Upper lobe of left lung (tissue), 6 donors: ENCODE results near the gene PEX7. TPM values are rescaled to one million over a fixed set of nuclear protein-coding genes. Genes with fewer than 3 reads are reported as not detected.

Experiments
- ATAC-seq, 2 donors: fragments of 200-7000 bp; cut with Tn5 transposase; one replicate each; pipeline ENCODE4 v1.9.1; 2022; ENCODE audit warnings: mild to moderate bottlenecking in 2 of 2, moderate library complexity in 2 of 2; ENCODE audit not compliant: low FRiP score in 2 of 2
- DNase-seq, 2 donors: peaks; one replicate each; pipeline ENCODE4 v3.0.0-alpha.2; 2019 to 2020
- H3K27ac ChIP-seq, 4 donors: fragments of 200-600 bp; sonication (generic); one replicate each; pipeline ENCODE4 v1.5.1; 2016 to 2019
- H3K27me3 ChIP-seq, 4 donors: fragments of 200-600 bp; sonication (generic); one replicate each; pipeline ENCODE4 v1.5.1; 2017 to 2019
- H3K36me3 ChIP-seq, 4 donors: fragments of 200-600 bp; sonication (generic); one replicate each; pipeline ENCODE4 v1.5.1; 2016 to 2019
- H3K4me1 ChIP-seq, 4 donors: fragments of 200-600 bp; sonication (generic); one replicate each; pipeline ENCODE4 v1.5.1; 2018 to 2019
- H3K4me3 ChIP-seq, 4 donors: fragments of 200-600 bp; sonication (generic); one replicate each; pipeline ENCODE4 v1.5.1; 2017 to 2019; ENCODE audit warnings: mild to moderate bottlenecking in 2 of 4, moderate library complexity in 1 of 4
- H3K9me3 ChIP-seq, 4 donors: fragments of 200-600 bp; sonication (generic); one replicate each; pipeline ENCODE4 v1.5.1; 2018 to 2019
- EP300 ChIP-seq, 4 donors: sonication (generic); formaldehyde crosslinking; IDR thresholded peaks; one replicate each; pipeline ENCODE4 v1.5.1; 2017; ENCODE audit warnings: antibody characterized with exemption in 4 of 4, control low read depth in 2 of 4
- POLR2A ChIP-seq, 4 donors: fragments of 450-650 bp; IDR thresholded peaks; one replicate each; pipeline ENCODE4 v1.5.1; 2016 to 2017; ENCODE audit warnings: antibody characterized with exemption in 4 of 4, mild to moderate bottlenecking in 2 of 4
- POLR2AphosphoS5 ChIP-seq, 2 donors: sonication (generic); formaldehyde crosslinking; IDR thresholded peaks; one replicate each; pipeline ENCODE4 v1.5.1; 2017; ENCODE audit warnings: antibody characterized with exemption in 2 of 2
- WGBS, 2 donors: methylation state at CpG; one replicate each; pipeline ENCODE4 v1.1.5; 2017 to 2018; 5-methylcytosine and 5-hydroxymethylcytosine counted together
- total RNA-seq, 6 donors: library from RNA; depleted of rRNA in 4 of 6; stranded (reverse); fragments of >200 nt in 4 of 6; gene quantifications; one replicate each; pipeline versions ENCODE4 v1.1.0 to v1.2.1, GENCODE V29; 2016 to 2021
- TF ChIP-seq, protein P1 (sequence below), 6 experiments: fragments of 450-650 bp in 4 of 6; fragments of 200-600 bp in 2 of 6; sonication (generic) in 2 of 6; IDR thresholded peaks; one replicate each; pipeline ENCODE4 v1.5.1; 2016 to 2019; ENCODE audit warnings: antibody characterized with exemption in 6 of 6
- donor health status: DM: no; HTN: no; CAD: no; lungs with moderate emphysema.
- donor health status: DM: no; HTN: yes; CAD: no; lungs with severe emphysema.

Gene PEX7
- total RNA-seq, 6 donors from 2014 or later: 6.7 to 11.7 (median 9.7) TPM

DNA sequence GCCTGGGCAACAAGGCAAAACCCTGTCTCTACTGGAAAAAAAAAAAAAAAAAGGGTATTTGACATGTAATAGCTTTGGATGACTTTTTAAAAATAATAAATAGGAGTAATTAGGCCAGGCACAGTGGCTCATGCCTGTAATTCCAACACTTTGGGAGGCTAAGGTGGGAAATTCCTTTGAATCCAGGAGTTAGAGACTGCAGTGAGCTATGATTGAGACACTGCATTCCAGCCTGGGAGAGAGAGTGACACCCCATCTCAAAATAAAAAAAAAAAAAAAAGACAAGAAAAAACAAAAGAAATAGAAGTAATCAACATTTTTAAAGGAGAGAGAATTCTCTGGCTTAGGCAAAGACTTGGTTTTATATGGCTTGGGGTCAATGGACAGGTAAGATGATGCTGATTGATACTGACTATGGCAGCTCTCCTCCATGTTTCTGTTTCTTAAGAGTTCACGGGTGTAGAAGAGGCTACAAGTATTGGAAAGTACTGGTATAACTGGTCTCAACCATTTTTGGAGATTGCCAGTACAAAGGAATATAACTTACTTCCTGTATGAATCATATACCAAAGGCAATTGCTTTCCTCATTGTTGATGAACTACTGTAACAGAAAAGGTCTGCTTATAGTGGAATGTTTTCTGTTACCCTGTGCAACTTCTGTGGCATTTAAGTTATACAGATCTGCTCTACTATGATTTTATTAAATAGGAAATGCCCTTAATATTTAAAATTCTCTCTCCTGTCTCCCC lies 40.2 kb upstream of the PEX7 start:
- Histone ChIP-seq H3K27ac (peak overlapping the region in 2 of 4 donors; percentile 3 to 48), H3K9me3 (no peaks in the 10 kb centered on the region), H3K27me3 (no peaks in the 10 kb centered on the region), H3K36me3 (no peaks in the 10 kb centered on the region), H3K4me3 (no peak overlapping the region), H3K4me1 (peaks cover 44 to 64% (median 51%) of the 10 kb centered on the region in 4 donors)
- ATAC-seq (no peak), DNase-seq (no peak)
- WGBS, 2 donors: 30 to 59% methylated on average over 1 of the region's 1 CpG
- TF ChIP-seq POLR2A (IDR thresholded peaks at IDR 0.05): no peak
- TF ChIP-seq, protein P1, sequence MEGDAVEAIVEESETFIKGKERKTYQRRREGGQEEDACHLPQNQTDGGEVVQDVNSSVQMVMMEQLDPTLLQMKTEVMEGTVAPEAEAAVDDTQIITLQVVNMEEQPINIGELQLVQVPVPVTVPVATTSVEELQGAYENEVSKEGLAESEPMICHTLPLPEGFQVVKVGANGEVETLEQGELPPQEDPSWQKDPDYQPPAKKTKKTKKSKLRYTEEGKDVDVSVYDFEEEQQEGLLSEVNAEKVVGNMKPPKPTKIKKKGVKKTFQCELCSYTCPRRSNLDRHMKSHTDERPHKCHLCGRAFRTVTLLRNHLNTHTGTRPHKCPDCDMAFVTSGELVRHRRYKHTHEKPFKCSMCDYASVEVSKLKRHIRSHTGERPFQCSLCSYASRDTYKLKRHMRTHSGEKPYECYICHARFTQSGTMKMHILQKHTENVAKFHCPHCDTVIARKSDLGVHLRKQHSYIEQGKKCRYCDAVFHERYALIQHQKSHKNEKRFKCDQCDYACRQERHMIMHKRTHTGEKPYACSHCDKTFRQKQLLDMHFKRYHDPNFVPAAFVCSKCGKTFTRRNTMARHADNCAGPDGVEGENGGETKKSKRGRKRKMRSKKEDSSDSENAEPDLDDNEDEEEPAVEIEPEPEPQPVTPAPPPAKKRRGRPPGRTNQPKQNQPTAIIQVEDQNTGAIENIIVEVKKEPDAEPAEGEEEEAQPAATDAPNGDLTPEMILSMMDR (IDR thresholded peaks at IDR 0.05): no peak
- no peak for TF ChIP-seq EP300 (IDR thresholded peaks at IDR 0.05)
- no peak for TF ChIP-seq POLR2AphosphoS5 (IDR thresholded peaks at IDR 0.05)

DNA sequence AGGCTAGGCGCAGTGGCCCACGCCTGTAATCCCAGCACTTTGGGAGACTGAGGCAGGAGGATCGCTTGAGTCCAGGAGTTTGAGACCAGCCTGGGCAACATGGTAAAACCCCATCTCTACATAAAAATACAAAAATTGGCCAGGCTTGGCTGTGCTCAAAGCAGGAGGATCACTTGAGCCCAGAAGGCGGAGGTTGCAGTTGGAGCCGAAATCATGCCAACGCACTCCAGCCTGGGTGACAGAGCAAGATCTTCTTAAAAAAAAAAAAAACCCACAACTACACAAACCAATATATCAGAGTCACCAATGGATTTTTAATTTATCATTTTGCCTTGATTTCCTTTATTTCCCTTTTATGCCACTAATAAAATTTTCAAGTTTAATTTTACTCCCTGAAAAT lies 39.4 kb upstream of the PEX7 start:
- Histone ChIP-seq H3K4me3 (no peak overlapping the region), H3K36me3 (no peaks in the 10 kb centered on the region), H3K9me3 (no peaks in the 10 kb centered on the region), H3K27me3 (no peaks in the 10 kb centered on the region), H3K4me1 (peaks cover 50 to 73% (median 54%) of the 10 kb centered on the region in 4 donors), H3K27ac (peak overlapping the region in 2 of 4 donors; percentile 3 to 56)
- TF ChIP-seq, protein P1 (IDR thresholded peaks at IDR 0.05): no peak
- TF ChIP-seq EP300 (IDR thresholded peaks at IDR 0.05) (no peak), POLR2AphosphoS5 (IDR thresholded peaks at IDR 0.05) (no peak), POLR2A (IDR thresholded peaks at IDR 0.05) (no peak)
- WGBS, 2 donors: 91 to 94% methylated on average over 6 of the region's 6 CpGs
- no peak for ATAC-seq
- no peak for DNase-seq

DNA sequence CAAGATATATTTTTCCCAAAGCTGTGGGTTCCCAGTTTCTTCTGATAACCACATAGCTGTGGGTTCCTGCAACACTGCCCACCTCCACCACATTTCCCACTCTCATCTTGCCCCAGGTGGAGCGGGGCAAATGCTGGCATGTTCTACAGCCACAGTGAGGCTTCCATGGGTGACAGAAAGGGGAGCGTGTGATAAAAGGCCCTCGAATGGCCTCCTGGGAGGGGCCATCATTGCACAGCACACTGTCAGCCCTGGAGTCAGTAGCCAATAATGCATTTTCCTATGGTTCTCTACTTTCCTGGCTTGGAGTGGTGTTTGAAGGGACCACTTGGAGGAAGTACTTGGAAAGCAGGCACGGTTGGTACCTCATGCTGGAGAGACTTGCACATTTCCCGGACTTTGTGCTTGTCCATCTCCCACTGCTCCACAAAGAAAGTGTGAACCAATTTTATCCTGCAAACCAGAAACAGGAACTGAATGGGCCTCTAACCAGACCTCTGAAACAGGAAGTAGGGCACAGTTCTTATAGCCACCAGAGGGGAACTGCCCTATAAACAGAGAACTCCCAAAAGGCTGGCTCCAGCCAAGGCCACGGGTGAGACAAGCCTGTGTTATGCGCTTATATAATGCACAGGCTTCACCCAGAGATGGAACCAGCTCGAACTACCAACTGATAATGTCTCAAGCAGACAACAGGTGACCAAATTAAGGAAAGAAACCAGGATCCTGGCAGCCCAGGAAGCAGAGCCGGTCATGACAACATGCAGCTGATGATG lies 38.7 kb upstream of the PEX7 start:
- WGBS, 2 donors: 46 to 59% methylated on average over 9 of the region's 9 CpGs
- ATAC-seq (peak; percentile 81 to 82), DNase-seq (peak in 1 of 2 donors; percentile 78)
- Histone ChIP-seq H3K27ac (peak overlapping the region; percentile 56 to 78 (median 58)), H3K36me3 (no peaks in the 10 kb centered on the region), H3K4me1 (peaks cover 57 to 79% (median 59%) of the 10 kb centered on the region in 4 donors), H3K9me3 (no peaks in the 10 kb centered on the region), H3K27me3 (no peaks in the 10 kb centered on the region), H3K4me3 (peak overlapping the region in 3 of 4 donors; percentile 10 to 38 (median 11))
- peak in 1 of 4 donors; percentile 40 for TF ChIP-seq POLR2A (IDR thresholded peaks at IDR 0.05)
- TF ChIP-seq EP300 (IDR thresholded peaks at IDR 0.05): no peak
- TF ChIP-seq, protein P1 (IDR thresholded peaks at IDR 0.05): peak in 1 of 6 experiments; percentile 4
- no peak for TF ChIP-seq POLR2AphosphoS5 (IDR thresholded peaks at IDR 0.05)

DNA sequence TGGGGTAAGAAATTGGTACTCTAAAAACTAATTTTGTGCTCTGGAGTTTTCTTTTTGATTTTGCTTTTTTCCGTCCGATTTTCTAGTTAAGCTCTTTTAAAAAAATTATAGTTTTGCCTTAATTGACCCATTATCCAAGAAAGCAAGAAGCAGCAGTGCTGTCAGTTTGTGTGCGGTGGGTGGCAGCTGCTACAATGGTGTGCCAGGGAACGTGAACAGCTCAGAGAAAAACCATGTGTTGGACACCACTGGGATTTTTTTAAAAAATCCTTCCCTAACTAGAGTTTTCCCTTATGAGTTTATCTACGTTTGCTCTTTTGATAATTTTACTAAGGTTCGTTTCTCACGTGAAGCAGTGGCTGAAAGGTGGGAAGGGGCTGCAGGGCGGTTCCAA lies 38.1 kb upstream of the PEX7 start:
- Histone ChIP-seq H3K9me3 (no peaks in the 10 kb centered on the region), H3K36me3 (no peaks in the 10 kb centered on the region), H3K27me3 (no peaks in the 10 kb centered on the region), H3K4me1 (peaks cover 62 to 85% (median 64%) of the 10 kb centered on the region in 4 donors), H3K27ac (peak overlapping the region; percentile 56 to 78 (median 58)), H3K4me3 (peak overlapping the region in 3 of 4 donors; percentile 10 to 38 (median 11))
- DNase-seq: no peak
- peak in 1 of 4 donors; percentile 19 for TF ChIP-seq POLR2A (IDR thresholded peaks at IDR 0.05)
- TF ChIP-seq, protein P1 (IDR thresholded peaks at IDR 0.05): no peak
- ATAC-seq: no peak
- WGBS, 2 donors: 58 to 60% methylated on average over 8 of the region's 8 CpGs
